Activated gamma-delta T cell treated with Interleukin-2 at 50 U/mL for 16 hours (primary cell): Measurements from ENCODE around the gene RNF167.

Experiments
- DNase-seq: peaks from one replicate; pipeline ENCODE4 v3.0.0-alpha.2; 2020

RNF167 gene

DNA sequence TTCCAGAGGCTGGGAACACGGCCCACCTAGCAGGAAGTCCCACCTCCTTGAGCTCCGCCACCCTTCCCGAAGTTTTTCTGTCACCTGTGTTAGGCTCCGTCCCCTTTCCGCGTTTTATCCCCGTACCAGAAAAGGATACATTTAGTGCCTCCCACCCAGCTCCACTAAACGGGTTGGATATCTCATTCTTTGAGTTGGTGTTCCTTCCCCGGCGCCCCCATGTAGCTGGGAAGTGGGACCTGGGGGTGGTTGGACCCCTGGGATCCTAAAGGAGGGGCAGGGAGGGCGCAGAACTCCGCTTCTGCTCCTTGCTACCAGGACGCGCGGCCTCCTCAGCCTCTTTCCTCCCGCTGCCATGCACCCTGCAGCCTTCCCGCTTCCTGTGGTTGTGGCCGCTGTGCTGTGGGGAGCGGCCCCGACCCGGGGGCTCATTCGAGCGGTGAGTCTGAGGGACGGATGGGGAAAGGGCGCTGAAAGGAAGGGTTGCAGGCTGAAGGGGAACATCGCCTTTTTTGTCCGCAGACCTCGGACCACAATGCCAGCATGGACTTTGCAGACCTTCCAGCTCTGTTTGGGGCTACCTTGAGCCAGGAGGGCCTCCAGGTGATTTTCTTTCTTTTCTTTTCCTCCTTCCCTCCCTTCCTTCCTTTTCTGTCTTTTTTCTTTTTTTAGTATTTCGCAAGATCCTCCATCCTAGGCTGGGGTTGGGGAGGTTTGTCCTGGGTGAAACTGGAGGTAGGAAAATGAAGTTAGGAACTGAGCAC is 669 bp downstream of the RNF167 start:
- DNase-seq, result peak; percentile 51

DNA sequence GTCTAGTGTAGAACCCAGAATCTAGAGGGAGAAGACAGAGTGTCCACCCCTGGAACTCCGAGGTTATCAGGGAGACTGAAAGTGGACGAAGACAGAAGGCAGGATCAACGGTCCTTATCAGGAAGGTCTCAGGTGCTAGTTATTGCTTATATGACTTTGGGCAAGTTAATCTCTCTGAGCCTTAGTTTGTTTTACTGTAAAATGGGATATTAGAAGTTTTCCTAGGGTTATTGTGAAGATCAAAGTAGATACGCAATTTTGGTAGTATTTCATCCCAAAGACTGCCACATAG is 1.2 kb downstream of the RNF167 start:
- no peak for DNase-seq

DNA sequence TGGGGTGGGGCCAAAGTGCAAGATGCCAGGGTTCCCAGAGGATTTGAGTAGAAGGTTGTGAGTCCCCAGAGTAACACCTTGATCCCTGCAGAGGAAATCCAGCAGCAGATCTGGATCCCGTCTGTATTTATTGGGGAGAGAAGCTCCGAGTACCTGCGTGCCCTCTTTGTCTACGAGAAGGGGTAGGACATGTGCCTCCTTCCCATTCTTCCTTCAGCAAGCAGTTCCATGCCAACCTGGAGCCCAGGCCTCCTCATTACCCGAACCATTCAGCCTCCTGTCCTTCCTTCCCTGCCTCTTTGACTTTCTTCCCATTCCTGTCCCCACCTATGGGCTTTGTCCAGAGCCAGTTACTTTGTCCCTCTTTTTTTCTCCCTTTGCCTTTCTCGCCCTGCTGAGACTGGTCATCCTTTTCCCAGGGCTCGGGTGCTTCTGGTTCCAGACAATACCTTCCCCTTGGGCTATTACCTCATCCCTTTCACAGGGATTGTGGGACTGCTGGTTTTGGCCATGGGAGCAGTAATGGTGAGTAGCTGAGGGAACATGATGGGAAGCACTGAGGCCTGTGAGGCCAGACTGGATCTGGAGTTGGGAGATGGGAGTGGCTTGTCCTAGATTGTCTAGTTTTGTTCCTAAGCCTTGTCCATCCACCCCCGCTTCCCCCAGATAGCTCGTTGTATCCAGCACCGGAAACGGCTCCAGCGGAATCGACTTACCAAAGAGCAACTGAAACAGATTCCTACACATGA is 2.9 kb downstream of the RNF167 start:
- no peak for DNase-seq

DNA sequence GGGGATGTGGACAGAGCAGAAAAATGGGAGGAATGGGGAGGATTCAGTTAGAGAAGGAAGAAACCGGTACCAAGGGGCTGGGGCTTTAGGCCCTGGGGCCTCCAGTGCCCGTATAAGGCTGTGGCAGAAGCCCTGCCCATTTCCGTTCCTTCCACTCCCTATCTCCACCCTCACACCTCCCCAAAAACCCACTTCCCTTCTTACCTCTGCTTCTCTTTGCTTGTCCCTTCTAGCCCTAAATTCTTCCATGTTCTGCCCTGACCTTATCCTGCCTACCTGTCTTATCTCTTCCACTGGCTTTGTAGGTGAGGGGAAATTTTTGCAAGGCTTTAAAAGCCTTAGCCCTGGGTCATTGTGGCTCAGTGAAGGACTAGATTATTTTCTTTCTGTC is 4.1 kb downstream of the RNF167 start:
- peak; percentile 64 for DNase-seq

DNA sequence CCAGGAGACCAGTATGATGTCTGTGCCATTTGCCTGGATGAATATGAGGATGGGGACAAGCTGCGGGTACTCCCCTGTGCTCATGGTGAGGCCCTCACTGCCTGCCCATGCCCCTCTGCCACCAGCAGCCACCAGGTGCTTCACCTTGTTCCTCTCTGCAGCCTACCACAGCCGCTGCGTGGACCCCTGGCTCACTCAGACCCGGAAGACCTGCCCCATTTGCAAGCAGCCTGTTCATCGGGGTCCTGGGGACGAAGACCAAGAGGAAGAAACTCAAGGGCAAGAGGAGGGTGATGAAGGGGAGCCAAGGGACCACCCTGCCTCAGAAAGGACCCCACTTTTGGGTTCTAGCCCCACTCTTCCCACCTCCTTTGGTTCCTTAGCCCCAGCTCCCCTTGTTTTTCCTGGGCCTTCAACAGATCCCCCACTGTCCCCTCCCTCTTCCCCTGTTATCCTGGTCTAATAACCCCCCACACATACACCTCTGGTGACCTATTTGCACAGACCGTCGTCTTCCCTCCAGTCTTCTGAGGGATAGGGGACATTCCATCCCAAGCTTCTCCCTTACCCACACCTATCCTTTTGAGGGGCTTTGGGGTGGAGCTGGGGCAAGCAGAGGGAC is 4.6 kb downstream of the RNF167 start:
- no peak for DNase-seq

DNA sequence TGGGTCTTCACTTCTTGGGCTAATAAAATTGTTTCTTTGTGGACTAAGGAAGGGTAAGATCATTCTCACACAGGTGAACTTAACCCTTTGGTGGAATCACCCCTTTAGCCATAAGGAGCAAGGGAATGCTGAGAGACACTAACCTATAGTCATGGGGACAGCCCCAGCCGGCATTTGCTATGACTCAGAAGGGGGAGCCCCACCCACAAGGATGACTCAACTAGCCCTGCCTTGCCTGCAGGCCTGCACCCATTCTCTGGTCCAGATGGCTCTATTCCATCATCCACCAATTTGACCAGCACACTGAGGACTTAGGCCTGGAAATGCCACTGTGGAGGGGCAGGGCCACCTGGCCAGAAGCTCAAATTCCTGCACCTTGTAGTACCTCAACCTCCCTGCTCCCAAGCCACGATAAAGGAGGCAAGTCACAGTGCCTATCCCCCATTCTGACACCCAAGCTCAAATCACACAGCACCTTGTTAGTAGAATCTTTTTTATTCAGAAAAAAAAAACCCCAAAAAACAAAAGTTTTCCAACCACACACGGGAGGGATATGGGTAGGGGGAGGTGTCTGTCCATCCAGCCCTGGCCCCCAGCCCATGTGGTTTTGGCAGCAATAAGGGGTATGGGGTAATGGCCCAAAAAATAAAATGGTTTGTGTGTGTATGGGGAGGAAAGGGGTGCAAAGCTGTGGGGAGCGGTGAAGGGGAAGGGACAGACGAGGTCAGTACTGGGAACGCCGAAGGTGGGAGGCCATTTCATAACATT is 5.3 kb downstream of the RNF167 start:
- DNase-seq, result peak; percentile 75

DNA sequence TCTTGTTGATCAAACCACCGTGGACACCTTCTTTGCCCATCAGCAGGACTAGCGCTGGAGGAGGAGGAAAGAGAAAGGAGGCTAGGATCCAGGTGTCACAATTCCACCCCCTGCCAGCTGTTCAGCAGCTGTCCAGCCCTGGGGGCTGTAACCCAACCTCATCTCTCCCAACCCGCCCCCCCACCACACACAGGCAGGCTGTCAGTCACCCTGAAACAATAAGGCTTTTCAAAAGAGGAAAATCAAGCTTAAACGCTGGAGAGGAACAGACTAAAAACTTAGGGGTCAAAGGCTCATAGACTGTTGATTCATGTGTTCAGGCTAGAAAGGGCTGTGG is 5.8 kb downstream of the RNF167 start:
- no peak for DNase-seq

DNA sequence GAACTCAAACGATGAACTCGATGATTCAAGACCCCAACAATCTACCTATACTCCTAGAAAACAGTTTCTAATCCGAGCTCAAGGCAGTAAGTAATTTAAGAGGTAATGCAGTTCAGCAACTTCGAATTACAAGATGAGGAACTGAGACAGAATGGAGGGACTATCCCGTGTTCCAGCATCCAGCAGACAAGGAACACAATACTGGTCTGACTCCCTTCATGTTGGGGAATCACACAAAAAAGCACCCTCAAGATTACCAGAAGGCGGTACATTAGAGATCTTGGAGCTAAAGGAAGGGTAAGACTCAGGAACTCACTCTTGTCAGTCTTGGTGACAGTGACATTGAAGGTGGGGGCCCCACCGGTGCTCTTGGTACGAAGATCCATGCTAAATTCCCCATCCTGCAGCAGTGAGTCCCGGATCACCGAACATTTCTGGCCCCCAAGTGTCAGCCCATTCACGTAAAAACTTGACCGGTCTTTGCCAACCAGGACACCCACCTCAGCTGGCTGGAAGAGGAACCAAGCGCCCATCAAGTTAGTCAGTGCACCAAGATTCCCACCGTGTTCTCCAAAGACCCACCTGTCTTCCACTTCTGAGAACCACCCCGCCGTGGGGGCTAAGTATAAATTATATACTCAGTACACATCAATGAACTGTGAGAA is 6.4 kb downstream of the RNF167 start:
- DNase-seq, result no peak

DNA sequence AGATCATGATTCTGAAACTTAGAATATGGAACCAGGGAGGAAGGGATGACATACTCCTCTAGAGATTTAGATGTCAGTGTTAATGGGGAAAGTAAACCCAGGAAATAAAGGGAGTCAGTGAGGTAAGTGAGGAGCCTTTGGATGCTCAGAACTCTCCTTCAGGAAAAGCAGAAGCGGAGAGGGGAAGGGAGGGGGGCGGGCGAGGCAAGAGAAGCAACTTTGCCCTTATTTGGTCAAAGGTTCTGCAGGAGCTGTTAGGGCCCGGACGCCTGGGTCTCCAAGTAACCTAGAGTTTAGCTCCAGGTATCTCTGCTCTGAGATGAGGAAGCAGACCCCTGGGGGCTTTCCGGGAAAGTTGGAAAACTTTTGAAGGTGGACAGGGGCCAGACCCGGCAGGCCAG is 6.9 kb downstream of the RNF167 start:
- DNase-seq, result no peak

DNA sequence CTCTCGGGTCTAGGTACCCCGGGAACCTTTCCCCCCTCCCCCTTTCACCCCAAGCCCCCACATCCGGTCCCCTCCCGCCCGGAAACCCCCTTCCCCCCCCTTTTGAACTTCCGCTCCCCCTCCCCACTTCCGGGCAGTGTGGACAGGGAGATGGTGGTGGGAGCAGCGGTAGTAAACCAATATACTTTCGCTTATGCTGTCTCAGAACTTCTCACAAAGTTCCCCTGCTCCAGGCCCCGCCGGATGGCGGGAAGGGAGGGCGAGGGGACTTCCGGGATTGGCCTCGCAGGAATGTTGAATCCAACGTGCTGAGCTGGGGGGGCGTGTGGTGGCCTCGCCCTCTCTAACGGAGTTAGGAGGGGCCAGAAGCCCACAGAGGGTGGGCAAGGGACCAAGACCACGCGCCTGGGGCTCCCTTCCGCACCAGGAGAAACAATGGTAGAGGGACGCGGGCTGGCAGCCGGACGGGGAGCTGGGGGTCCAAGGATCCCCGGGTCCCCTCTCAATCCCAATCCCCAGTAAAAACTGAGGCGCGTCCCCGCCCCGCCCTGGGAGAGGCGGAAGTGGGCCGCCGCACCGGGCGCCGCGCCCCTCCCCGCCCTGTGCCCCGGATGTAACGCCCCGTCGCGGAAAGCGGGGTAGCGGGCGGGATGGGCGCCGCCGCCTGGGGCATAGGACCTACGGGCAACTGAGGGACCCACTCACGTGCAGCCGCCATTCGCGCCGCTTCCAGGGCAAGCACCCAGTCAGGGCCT is 7.5 kb downstream of the RNF167 start:
- DNase-seq, result peak; percentile 69

DNA sequence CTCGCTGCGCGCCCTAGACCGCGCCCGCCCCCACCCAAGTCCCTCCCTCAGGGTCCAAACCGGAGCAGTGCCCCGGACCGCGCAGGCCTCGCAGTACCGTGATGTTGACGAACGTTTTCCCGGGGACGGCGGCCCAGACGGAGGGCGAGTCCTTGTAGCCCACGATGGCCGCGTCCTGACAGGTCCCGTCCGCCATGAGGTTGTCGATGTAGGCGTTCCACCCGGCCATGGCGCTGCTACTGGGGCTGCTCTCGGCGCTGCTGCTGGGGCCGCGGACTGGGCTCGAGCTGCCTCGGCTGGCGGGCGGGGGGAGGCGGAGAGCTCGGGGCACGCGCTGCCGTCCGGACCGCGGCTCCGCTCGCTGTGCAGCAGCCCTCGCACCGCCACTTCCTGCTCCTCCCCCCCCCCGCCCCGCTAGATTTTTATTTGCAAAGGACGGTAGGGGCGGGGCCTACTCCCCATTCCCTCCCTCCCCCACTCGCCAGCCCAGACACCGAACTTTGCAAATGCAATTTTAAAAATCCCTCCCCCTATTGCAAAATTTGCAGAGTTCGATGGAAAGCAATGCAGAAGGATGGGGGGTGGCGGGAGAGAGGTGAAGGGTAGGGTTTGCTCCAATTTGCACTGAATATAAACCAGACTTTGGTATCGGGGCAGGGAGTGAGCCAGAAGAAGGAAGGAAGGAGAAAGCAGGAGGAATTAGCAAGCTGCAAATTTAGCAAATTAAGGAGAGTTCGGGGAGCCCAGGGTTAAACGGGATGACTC is 8.3 kb downstream of the RNF167 start, which contains the start of gene PFN1:
Gene PFN1 (minus strand): TSS at position 365 of the 765 bp plus-strand sequence. CDS start 136 bp downstream, at position 229.
- DNase-seq, result peak; percentile 92

DNA sequence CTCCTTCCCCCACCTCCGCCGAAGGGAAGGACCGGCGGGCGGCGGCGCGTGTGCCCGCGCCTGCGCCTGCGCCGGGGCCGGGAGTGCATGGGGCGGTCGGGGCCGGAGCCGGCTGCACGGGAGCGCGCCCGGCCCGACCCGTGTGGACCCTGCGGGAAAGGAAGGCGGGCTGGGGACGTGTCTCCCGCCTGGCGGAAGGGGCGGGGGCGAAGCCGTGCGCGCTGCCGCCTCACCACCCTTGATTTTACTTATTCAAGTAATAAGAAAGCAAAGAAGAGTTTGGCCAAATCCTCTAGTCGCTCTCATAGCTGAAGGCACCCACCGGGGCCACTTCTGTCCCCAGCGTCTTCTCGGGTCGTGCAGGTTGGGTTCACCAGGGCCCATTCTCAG is 8.9 kb downstream of the RNF167 start:
- DNase-seq, result peak; percentile 68

DNA sequence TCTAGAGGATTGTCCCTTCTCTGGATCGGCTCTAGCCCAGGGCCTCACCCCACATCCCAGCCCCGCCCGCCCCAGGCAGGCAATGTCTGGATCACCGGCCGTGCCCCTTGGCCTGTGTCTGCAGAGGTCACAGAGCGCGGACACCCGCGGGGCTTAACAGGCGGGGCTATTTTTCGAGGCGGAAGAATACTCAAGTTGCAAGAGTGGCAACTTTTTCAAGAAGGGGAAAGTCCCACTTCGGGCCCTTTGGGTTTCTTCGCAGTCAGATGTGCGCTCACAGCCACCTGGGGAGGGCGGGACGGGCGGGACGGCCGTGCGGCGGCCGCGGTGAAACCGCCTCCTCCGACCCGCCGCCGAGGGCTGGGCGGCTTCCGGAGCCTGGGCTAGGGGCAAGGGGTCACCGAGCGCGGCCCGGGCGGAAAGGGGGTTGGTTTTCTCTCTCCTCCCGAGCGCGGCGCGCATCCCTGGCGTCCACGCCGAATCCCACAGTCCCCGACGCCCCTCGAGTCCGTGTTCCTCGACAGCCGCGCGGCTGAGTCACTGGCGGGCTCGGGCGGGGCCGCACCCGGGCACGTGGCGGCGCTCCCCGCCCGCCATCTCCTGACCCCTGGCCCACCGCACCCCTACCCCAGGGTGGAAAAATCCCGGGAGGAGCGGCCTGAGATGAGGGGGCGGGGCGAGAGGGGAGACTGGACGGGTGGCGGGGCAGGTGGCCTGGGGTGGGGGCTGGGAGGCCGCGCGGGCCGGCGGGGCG is 9.4 kb downstream of the RNF167 start:
- DNase-seq, result peak; percentile 71

DNA sequence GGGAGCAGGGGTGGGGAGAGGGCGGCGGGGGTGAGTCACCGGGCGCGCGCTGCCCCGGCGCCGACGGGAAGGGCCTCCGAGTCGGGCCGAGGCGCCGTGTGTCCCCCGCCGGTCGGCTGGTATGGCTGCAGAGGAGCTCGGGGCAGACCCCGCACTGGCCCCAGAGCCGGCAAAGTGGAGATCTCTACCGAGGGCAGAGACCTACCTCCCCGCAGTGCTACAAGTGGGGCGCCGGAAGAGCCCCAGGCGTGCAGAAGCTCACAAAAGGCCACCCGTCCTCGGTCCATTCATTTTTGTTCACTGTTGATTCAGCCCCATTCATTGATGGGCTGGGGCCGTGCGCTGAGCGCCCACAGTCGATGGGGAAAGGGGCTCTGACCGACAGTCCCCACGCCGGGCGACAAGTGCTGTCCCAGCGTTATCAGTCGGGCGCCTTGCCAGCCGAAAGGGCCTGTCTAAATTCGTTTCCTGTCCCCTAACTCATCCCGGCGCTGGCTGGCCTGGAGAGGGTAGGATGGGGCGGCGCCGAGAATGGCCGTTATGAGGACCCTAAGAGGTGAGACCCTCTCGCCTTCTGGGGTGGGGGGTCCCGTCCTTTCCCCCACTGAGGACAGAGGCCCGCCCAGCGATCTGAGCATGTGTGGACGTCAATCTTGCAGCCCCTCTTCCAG is 10.1 kb downstream of the RNF167 start:
- no peak for DNase-seq

DNA sequence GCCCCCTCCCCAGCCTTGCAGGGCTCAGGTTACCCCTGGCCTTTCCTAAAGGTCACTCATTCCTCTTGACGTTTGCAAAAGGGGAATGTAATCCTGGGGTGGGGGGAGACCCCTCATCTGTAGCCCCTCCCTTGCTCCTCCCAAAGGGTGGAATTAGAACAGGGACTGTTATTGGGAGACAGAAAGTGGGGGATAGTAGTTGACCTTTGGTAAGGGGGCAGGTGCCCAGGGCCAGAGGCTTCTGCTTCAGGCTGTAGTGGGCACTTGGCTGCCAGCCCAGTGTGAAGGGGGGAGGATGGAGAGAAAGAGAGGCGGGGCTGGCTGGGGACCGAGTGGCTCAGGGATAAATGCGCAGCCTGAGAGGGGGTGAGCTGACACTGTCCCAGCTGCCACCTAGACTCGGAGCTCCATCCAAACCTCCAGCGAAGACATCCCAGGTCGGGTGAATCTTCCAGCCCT is 10.7 kb downstream of the RNF167 start, which contains the start of gene ENO3:
Gene ENO3 (plus strand): TSS at position 374 of the 459 bp plus-strand sequence. CDS start 711 bp downstream, outside the sequence.
- DNase-seq, result no peak

DNA sequence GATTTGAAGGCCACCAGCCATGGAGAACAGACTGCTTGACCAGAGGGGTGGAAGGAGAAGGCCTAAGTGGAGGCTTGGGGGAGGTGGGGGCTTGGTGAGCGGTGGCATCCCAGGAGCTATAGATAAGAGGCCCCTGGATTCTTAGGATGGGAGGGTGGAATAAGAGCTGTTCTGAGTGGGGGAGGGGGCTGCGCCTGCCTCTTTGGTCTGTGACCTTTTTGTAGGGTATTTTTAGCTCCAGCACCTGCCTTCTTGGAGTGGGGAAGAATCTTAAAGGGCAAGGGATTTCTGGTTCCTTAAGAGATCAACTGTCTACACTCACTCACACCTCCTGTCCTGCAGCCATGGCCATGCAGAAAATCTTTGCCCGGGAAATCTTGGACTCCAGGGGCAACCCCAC is 11.4 kb downstream of the RNF167 start:
- no peak for DNase-seq

DNA sequence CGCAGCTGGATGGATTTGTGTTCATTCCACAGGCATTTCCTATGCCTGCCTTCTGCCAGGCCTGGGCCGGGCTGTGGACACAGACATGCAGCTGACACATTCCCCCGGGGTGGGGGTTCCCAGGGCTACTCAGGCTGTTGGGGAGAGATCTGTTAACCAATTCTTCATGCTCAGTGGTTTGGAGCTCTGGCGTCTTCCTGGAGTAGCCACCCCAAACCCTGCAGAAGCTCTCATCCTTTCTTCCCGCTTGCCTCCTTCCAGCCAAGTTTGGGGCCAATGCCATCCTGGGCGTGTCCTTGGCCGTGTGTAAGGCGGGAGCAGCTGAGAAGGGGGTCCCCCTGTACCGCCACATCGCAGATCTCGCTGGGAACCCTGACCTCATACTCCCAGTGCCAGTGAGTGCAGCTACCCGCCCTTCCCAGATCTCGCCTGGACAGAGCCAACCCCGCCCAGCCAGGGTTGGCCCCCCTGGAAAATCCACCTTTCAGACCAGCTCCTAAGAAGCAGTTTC is 13.4 kb downstream of the RNF167 start:
- DNase-seq, result no peak

DNA sequence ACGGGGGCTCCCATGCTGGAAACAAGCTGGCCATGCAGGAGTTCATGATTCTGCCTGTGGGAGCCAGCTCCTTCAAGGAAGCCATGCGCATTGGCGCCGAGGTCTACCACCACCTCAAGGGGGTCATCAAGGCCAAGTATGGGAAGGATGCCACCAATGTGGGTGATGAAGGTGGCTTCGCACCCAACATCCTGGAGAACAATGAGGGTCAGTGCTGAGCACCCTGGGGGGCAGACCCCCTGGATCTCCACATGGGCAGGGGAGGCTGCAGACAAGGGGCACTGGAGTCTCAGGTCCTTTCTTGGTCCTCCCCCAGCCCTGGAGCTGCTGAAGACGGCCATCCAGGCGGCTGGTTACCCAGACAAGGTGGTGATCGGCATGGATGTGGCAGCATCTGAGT is 15.0 kb downstream of the RNF167 start:
- DNase-seq, result no peak

DNA sequence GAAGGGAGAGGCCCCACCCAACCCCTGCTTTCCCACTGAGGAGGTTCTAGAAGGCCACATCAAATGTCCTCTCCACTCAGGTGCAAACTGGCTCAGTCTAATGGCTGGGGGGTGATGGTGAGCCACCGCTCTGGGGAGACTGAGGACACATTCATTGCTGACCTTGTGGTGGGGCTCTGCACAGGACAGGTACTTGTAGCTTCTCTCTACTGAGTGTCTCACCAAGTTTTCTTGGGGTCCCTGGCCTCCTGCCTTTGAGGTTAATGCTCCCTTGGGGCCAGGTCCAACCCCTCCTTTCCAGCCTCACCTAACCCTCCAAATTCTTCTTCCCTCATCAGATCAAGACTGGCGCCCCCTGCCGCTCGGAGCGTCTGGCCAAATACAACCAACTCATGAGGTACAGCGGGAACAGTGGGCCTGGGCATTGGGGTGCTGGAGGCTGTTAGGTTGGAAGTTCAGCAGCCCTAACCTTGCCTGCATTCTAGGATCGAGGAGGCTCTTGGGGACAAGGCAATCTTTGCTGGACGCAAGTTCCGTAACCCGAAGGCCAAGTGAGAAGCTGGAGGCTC is 16.5 kb downstream of the RNF167 start:
- peak; percentile 46 for DNase-seq
